HL-60/S4 treated with phorbol 12-myristate 13-acetate at 8.2 ng/mL for 4 days and 3 days (cell line): ENCODE measurements around the gene TIAM2.

Source experiments
- in situ Hi-C: fragments of 300-500 bp; cut with MboI; formaldehyde crosslinking; loops from 2 replicates; pipeline ENCODE4 v1.15.0; 2022; ENCODE audit warnings: low sequenced_read_pairs

Gene TIAM2

GRCh38 chr6:155023717-155024116 is 28.6 kb downstream of the TIAM2 start:
- in situ Hi-C loops = no loop called here

GRCh38 chr6:155024391-155025027 is 29.4 kb downstream of the TIAM2 start:
- in situ Hi-C loops = no loop called here

- in situ Hi-C loops = no loop called here
These were observed 31.0 kb downstream of the TIAM2 start for GRCh38 chr6:155026022-155026705.

GRCh38 chr6:155026706-155027045 is 31.6 kb downstream of the TIAM2 start:
- in situ Hi-C loops = no loop called here

- in situ Hi-C loops = no loop called here
These were observed 35.1 kb downstream of the TIAM2 start for GRCh38 chr6:155030148-155030720.

- in situ Hi-C loops = no loop called here
These were observed 36.0 kb downstream of the TIAM2 start for GRCh38 chr6:155031091-155031490.

GRCh38 chr6:155033021-155033791 is 38.1 kb downstream of the TIAM2 start:
- in situ Hi-C loops = no loop called here

- in situ Hi-C loops = no loop called here
These were observed 41.8 kb downstream of the TIAM2 start for GRCh38 chr6:155036907-155037306.

- in situ Hi-C loops = no loop called here
These were observed 43.0 kb downstream of the TIAM2 start for GRCh38 chr6:155038104-155038503.

- in situ Hi-C loops = no loop called here
These were observed 43.4 kb downstream of the TIAM2 start for GRCh38 chr6:155038527-155038926.

GRCh38 chr6:155039618-155040017 is 44.5 kb downstream of the TIAM2 start:
- in situ Hi-C loops = no loop called here

GRCh38 chr6:155040154-155040553 is 45.0 kb downstream of the TIAM2 start:
- in situ Hi-C loops = no loop called here

- in situ Hi-C loops = no loop called here
These were observed 46.0 kb downstream of the TIAM2 start for GRCh38 chr6:155040901-155041650.

GRCh38 chr6:155041741-155042279 is 46.7 kb downstream of the TIAM2 start:
- in situ Hi-C loops = no loop called here

- in situ Hi-C loops = no loop called here
These were observed 47.9 kb downstream of the TIAM2 start for GRCh38 chr6:155042983-155043382.

GRCh38 chr6:155045561-155046404 is 50.7 kb downstream of the TIAM2 start:
- in situ Hi-C loops = no loop called here

- in situ Hi-C loops = no loop called here
These were observed 52.4 kb downstream of the TIAM2 start for GRCh38 chr6:155047523-155047922.

- in situ Hi-C loops = no loop called here
These were observed 55.2 kb downstream of the TIAM2 start for GRCh38 chr6:155050311-155050710.

GRCh38 chr6:155054491-155055250 is 59.6 kb downstream of the TIAM2 start:
- in situ Hi-C loops = no loop called here
